Trophoblast cell (in vitro differentiated cells and primary cell): ENCODE measurements around the gene HS2ST1.
"Not testable (repeated sequence)": the region's sequence is repeated elsewhere in the genome, so short reads cannot be mapped to it uniquely, and the experiment has no call there.

Experiments used
- DNase-seq, 2 donors: peaks; one replicate each; pipeline ENCODE4 v3.0.0-alpha.2; 2016
- H2AFZ ChIP-seq: 2 replicates; pipeline ENCODE4 v1.6.1; 2013; ENCODE audit warnings: low read length, moderate library complexity, mild to moderate bottlenecking; ENCODE audit not compliant: insufficient read depth, poor library complexity
- H2AK5ac ChIP-seq: 2 replicates; pipeline ENCODE4 v1.6.1; 2013; ENCODE audit warnings: mild to moderate bottlenecking, low read length
- H2BK120ac ChIP-seq: 2 replicates; pipeline ENCODE4 v1.6.1; 2013; ENCODE audit warnings: low read length, mild to moderate bottlenecking, moderate library complexity; ENCODE audit not compliant: insufficient read depth, poor library complexity
- H2BK12ac ChIP-seq: 2 replicates; pipeline ENCODE4 v1.6.1; 2013; ENCODE audit warnings: mild to moderate bottlenecking, low read length, moderate library complexity
- H2BK5ac ChIP-seq: 2 replicates; pipeline ENCODE4 v1.6.1; 2013; ENCODE audit warnings: low read length, low read depth, moderate library complexity, mild to moderate bottlenecking; ENCODE audit not compliant: poor library complexity
- H3K14ac ChIP-seq: 2 replicates; pipeline ENCODE4 v1.6.1; 2013; ENCODE audit warnings: mild to moderate bottlenecking, low read length
- H3K18ac ChIP-seq: 2 replicates; pipeline ENCODE4 v1.6.1; 2013; ENCODE audit warnings: mild to moderate bottlenecking, low read length
- H3K23ac ChIP-seq: 2 replicates; pipeline ENCODE4 v1.6.1; 2013; ENCODE audit warnings: low read length
- H3K27ac ChIP-seq: 2 replicates; pipeline ENCODE4 v1.5.1; 2013; ENCODE audit warnings: low read depth, mild to moderate bottlenecking, inconsistent platforms, low read length, moderate library complexity
- H3K27me3 ChIP-seq: 2 replicates; pipeline ENCODE4 v1.6.1; 2013; ENCODE audit warnings: inconsistent platforms, mild to moderate bottlenecking, low read length, moderate library complexity; ENCODE audit not compliant: insufficient read depth
- H3K36me3 ChIP-seq, 2 experiments: 1 replicate in 1 of 2; 2 replicates in 1 of 2; pipeline ENCODE4 v1.6.1; 2013; ENCODE audit warnings: low read length in 2 of 2, mild to moderate bottlenecking in 2 of 2, moderate library complexity in 1 of 2; ENCODE audit not compliant: insufficient read depth in 2 of 2, control insufficient read depth in 1 of 2
- H3K4ac ChIP-seq: 2 replicates; pipeline ENCODE4 v1.6.1; 2013; ENCODE audit warnings: low read depth, mild to moderate bottlenecking, low read length, moderate library complexity
- H3K4me1 ChIP-seq, 2 experiments: 1 replicate in 1 of 2; 2 replicates in 1 of 2; pipeline ENCODE4 v1.6.1; 2013; ENCODE audit warnings: low read length in 2 of 2, mild to moderate bottlenecking in 2 of 2, moderate library complexity in 1 of 2; ENCODE audit not compliant: insufficient read depth in 2 of 2, control insufficient read depth in 1 of 2
- H3K4me2 ChIP-seq: 2 replicates; pipeline ENCODE4 v1.6.1; 2013; ENCODE audit warnings: inconsistent platforms, mild to moderate bottlenecking, low read length, moderate library complexity
- H3K4me3 ChIP-seq: 2 replicates; pipeline ENCODE4 v1.5.1; 2013; ENCODE audit warnings: mild to moderate bottlenecking, low read depth, low read length, inconsistent platforms
- H3K79me1 ChIP-seq: one replicate; pipeline ENCODE4 v1.6.1; 2013; ENCODE audit warnings: low read length
- H3K79me2 ChIP-seq: 2 replicates; pipeline ENCODE4 v1.6.1; 2013; ENCODE audit warnings: low read length, mild to moderate bottlenecking; ENCODE audit not compliant: control insufficient read depth, insufficient read depth, poor library complexity
- H3K9ac ChIP-seq: 2 replicates; pipeline ENCODE4 v1.6.1; 2013; ENCODE audit warnings: mild to moderate bottlenecking, low read length
- H3K9me3 ChIP-seq: 2 replicates; pipeline ENCODE4 v1.6.1; 2013; ENCODE audit warnings: low read depth, mild to moderate bottlenecking, control low read depth, inconsistent platforms, low read length; ENCODE audit not compliant: insufficient read depth
- H4K12ac ChIP-seq: 2 replicates; pipeline ENCODE4 v1.6.1; 2013; ENCODE audit warnings: low read depth, mild to moderate bottlenecking, low read length, moderate library complexity
- H4K8ac ChIP-seq: 2 replicates; pipeline ENCODE4 v1.6.1; 2013; ENCODE audit warnings: low read depth, mild to moderate bottlenecking, low read length, moderate library complexity
- H4K91ac ChIP-seq: one replicate; pipeline ENCODE4 v1.6.1; 2013; ENCODE audit warnings: low read depth, mild to moderate bottlenecking, low read length, moderate library complexity
- WGBS: extraction: QIAGEN DNeasy Blood & Tissue Kit; methylation state at CpG from one replicate; pipeline ENCODE4 v1.1.7; 2013; ENCODE audit warnings: missing lambda C conversion rate; ENCODE audit not compliant: insufficient read length, insufficient coverage; ENCODE audit errors: extremely low coverage; 5-methylcytosine and 5-hydroxymethylcytosine counted together

The HS2ST1 gene

DNA sequence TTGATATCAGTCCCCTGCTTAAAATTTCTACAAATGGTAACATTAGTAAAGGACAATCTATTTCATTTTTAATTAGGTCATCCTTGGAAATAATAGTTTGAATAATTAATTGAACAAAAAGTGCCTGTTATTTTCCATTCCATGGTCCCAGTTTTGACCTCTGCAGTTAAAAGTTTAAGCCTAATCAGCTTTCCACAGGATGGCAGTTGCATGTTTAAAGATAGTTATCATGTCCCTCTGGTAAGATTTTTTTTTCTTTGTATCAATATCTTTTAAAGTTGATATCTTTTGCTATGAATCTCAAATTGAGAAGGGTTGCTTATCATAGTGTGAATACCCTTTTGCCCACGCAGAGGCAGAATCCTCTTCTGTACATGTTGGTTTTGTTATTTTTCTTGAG lies 90.4 kb downstream of the HS2ST1 start:
- no peak overlapping the region for H3K4me2 ChIP-seq
- no peaks in the 10 kb centered on the region for H3K4me1 ChIP-seq
- H4K8ac ChIP-seq: no peak overlapping the region
- no peaks in the 10 kb centered on the region for H3K36me3 ChIP-seq
- H3K79me1 ChIP-seq: no peaks in the 10 kb centered on the region
- H2BK120ac ChIP-seq: no peak overlapping the region
- H3K18ac ChIP-seq: no peak overlapping the region
- H3K9ac ChIP-seq: no peak overlapping the region
- no CpG with 5 or more reads among the region's 1 CpG for WGBS
- no peak overlapping the region for H4K12ac ChIP-seq
- no peak overlapping the region for H2BK12ac ChIP-seq
- no peak overlapping the region for H3K4me3 ChIP-seq
- no peak overlapping the region for H3K14ac ChIP-seq
- H2BK5ac ChIP-seq: no peak overlapping the region
- H3K79me2 ChIP-seq: no peaks in the 10 kb centered on the region
- no peak overlapping the region for H4K91ac ChIP-seq
- no peak overlapping the region for H3K4ac ChIP-seq
- no peak overlapping the region for H2AK5ac ChIP-seq
- no peak overlapping the region for H3K27ac ChIP-seq
- DNase-seq: no peak
- no peak overlapping the region for H2AFZ ChIP-seq
- no peaks in the 10 kb centered on the region for H3K9me3 ChIP-seq
- no peak overlapping the region for H3K23ac ChIP-seq
- no peaks in the 10 kb centered on the region for H3K27me3 ChIP-seq

DNA sequence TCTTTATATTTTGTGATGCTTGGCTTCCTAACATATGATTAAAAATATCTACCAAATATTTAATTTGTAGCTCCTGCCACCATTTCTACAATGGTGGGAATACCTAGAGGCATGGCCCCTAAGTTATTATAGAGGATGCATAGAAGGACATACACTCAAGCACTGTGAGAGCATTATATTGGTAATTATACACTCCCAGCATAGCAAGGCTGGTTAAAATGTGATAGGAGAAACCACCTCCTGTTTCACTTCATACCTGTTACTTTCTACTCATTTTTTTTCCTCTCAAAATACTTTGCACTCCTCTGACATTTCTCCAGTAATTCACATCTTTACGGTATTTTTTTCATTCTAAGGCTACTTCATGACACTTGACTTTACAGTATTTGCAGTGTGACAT lies 92.9 kb downstream of the HS2ST1 start:
- H2AK5ac ChIP-seq: no peak overlapping the region
- no peak overlapping the region for H3K4me2 ChIP-seq
- H3K27me3 ChIP-seq: no peaks in the 10 kb centered on the region
- H3K36me3 ChIP-seq: no peaks in the 10 kb centered on the region
- DNase-seq: no peak
- no peak overlapping the region for H2BK120ac ChIP-seq
- H3K27ac ChIP-seq: no peak overlapping the region
- H3K14ac ChIP-seq: no peak overlapping the region
- no peak overlapping the region for H3K4me3 ChIP-seq
- no peaks in the 10 kb centered on the region for H3K79me2 ChIP-seq
- H3K4me1 ChIP-seq: no peaks in the 10 kb centered on the region
- H3K9ac ChIP-seq: no peak overlapping the region
- H3K4ac ChIP-seq: no peak overlapping the region
- H4K8ac ChIP-seq: no peak overlapping the region
- H2BK5ac ChIP-seq: no peak overlapping the region
- H3K79me1 ChIP-seq: no peaks in the 10 kb centered on the region
- H3K23ac ChIP-seq: no peak overlapping the region
- no peak overlapping the region for H4K12ac ChIP-seq
- H2BK12ac ChIP-seq: no peak overlapping the region
- H3K9me3 ChIP-seq: no peaks in the 10 kb centered on the region
- WGBS: no CpG with 5 or more reads among the region's 1 CpG
- H3K18ac ChIP-seq: no peak overlapping the region
- H4K91ac ChIP-seq: no peak overlapping the region
- no peak overlapping the region for H2AFZ ChIP-seq

- H4K91ac ChIP-seq, H4K8ac ChIP-seq, H3K4me3 ChIP-seq, H2AK5ac ChIP-seq, H3K9ac ChIP-seq, H3K4ac ChIP-seq, H2BK120ac ChIP-seq, H3K23ac ChIP-seq, H3K4me1 ChIP-seq, H3K36me3 ChIP-seq, H2BK5ac ChIP-seq, H3K14ac ChIP-seq, H3K27ac ChIP-seq, H3K4me2 ChIP-seq, H3K79me2 ChIP-seq, DNase-seq, H4K12ac ChIP-seq, H3K18ac ChIP-seq, H3K79me1 ChIP-seq, H3K27me3 ChIP-seq, H3K9me3 ChIP-seq, H2AFZ ChIP-seq, H2BK12ac ChIP-seq: not testable (repeated sequence)
Observed at GRCh38 chr1:87013385-87013784, 99.0 kb downstream of the HS2ST1 start.

DNA sequence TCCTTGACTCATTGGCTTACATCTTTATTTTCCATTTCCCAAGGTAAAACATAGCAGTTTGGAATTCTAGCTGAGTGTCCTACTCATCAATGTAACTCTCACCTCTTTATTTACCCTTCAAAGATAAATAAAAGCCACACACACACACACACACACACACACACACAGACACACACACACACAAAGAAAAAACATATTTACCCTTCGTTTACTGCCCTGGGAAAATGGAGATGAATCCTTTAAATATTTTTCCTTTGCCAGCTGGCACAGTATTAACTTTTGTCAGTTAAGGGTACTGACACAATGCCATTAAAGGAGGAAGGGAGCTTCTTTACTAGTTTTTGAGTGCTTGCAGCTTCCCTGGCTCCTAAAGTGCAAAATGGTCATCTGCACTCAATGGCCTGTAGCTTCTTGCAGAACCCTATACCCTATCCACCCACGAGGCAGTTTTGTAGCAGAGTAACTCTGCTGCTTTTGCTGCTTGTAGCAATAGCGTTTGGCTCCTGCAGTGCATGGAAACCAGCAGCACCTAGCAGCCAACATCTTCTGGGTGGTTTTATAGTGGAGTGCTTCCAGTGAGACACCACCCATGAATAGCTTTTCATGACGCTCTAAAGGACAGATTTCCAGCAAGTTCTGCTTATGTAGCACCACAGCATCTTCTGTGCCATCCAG lies 103.7 kb downstream of the HS2ST1 start:
- no peak overlapping the region for H4K12ac ChIP-seq
- no CpG with 5 or more reads among the region's 4 CpGs for WGBS
- no peak overlapping the region for H3K23ac ChIP-seq
- H3K27me3 ChIP-seq: no peaks in the 10 kb centered on the region
- H4K8ac ChIP-seq: no peak overlapping the region
- H3K27ac ChIP-seq: no peak overlapping the region
- no peaks in the 10 kb centered on the region for H3K4me1 ChIP-seq
- no peak overlapping the region for H3K9ac ChIP-seq
- H3K36me3 ChIP-seq: no peaks in the 10 kb centered on the region
- peaks cover 2% of the 10 kb centered on the region for H3K9me3 ChIP-seq
- no peak overlapping the region for H2BK12ac ChIP-seq
- no peak overlapping the region for H2BK5ac ChIP-seq
- H2BK120ac ChIP-seq: no peak overlapping the region
- no peak overlapping the region for H3K4me2 ChIP-seq
- no peak overlapping the region for H4K91ac ChIP-seq
- no peak overlapping the region for H2AFZ ChIP-seq
- no peak overlapping the region for H3K4me3 ChIP-seq
- no peaks in the 10 kb centered on the region for H3K79me1 ChIP-seq
- no peak overlapping the region for H3K4ac ChIP-seq
- H2AK5ac ChIP-seq: no peak overlapping the region
- H3K18ac ChIP-seq: peak overlapping the region; percentile 7
- H3K79me2 ChIP-seq: no peaks in the 10 kb centered on the region
- no peak for DNase-seq
- H3K14ac ChIP-seq: no peak overlapping the region
